ENCODE data around the gene ZNF692.
"Not testable (repeated sequence)": the region's sequence is repeated elsewhere in the genome, so short reads cannot be mapped to it uniquely, and the experiment has no call there.

ZNF692 gene

DNA sequence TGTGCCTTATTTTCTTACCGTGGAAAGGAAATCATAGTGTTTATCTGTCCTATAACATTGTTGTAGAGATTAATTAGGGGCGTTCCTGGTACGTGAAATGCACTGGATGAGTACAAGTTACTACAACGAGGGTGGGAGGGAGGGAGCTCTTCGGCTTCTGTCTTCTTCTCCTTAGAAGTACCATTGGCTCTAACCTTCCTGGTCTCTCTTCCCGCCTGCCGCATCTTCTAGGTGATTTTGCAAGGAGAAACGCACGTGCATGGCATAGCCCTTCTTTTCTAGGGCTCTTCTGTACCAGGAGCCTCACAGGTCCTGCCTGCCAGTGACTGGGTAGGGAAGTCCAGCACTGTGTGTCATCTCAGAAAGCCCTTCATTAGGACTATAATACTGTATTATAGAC, 50.0 kb downstream of the ZNF692 start:
- FAIRE-seq = no peak

DNA sequence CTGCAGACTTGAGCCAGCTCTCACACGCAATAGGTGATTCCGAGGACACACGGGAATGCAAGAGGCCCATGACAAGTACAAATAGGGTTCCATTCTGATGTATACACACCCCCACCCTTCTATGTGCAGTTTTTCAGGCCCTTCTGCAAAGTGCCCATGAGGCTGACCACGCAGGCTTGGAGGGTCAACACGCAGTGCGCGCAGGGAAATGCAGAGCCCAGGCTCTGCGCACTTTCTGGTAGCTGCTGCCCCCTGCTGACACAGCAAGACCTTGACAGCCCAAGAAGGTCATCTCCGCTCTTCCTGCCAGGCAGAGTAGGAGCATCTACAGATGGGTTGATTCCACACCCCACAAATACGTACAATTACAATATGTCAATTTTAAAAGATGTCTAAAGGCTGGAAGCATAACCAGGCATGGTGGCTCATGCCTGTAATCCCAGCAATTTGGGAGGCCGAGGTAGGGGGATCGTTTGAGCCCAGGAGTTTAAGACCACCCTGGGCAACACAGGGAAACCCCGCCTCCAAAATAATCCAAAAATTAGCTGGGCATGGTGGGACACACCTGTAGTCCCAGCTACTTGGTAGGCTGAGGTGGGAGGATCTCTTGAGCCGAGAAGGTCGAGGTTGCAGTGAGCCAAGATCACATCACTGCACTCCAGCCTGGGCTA, 51.7 kb downstream of the ZNF692 start:
- no peak for FAIRE-seq
- DNase-seq (ENCODE audit: insufficient read length, low spot score) = no peak
- no peak for TF ChIP-seq POLR2A (IDR thresholded peaks at IDR 0.05; ENCODE audit: low read depth, low read length)

More for the DNA sequence above, 50.0 kb downstream of the ZNF692 start:
- TF ChIP-seq POLR2A (IDR thresholded peaks at IDR 0.05; ENCODE audit: low read depth, low read length) = no peak
- DNase-seq (ENCODE audit: insufficient read length, low spot score) = no peak

GRCh38 chr1:248805876-248806275, 53.0 kb downstream of the ZNF692 start:
- FAIRE-seq (no peak), DNase-seq (ENCODE audit: insufficient read length, low spot score) (no peak)
- TF ChIP-seq POLR2A (IDR thresholded peaks at IDR 0.05; ENCODE audit: low read depth, low read length) = no peak

- no peak for TF ChIP-seq POLR2A (IDR thresholded peaks at IDR 0.05; ENCODE audit: low read depth, low read length)
- FAIRE-seq = no peak
- DNase-seq (ENCODE audit: insufficient read length, low spot score) = no peak
Observed at GRCh38 chr1:248804771-248805681, 53.9 kb downstream of the ZNF692 start.

DNA sequence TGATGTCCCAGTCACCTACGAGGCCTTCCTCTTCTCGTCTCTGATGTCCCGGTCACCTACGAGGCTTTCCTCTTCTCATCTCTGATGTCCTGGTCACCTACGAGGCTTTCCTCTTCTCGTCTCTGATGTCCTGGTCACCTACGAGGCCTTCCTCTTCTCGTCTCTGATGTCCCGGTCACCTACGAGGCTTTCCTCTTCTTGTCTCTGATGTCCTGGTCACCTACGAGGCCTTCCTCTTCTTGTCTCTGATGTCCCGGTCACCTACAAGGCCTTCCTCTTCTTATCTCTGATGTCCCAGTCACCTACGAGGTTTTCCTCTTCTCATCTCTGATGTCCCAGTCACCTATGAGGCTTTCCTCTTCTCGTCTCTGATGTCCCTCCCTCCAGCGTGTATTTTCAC, 55.4 kb downstream of the ZNF692 start:
- not testable (repeated sequence) for FAIRE-seq; DNase-seq (ENCODE audit: insufficient read length, low spot score)

DNA sequence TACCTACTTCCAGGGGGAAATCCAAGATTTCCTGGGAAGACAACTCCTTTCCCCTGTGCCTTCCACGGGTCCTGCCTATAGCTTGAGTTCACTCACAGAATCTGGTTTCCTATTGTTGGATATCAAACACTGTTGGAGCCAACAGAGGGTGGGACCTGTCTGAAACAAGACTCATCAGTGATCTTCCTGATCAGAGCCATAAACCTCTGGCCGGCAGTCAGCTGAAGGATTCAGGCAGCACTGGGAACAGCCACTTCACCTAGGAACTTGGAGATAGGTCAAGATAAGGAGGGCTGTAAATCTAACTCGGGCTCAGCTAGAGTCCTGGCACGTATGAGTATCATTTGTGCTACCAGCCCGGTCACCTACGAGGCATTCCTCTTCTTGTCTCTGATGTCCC, 56.4 kb downstream of the ZNF692 start:
- DNase-seq (ENCODE audit: insufficient read length, low spot score) = no peak
- FAIRE-seq = no peak
- no peak for TF ChIP-seq POLR2A (IDR thresholded peaks at IDR 0.05; ENCODE audit: low read depth, low read length)

GRCh38 chr1:248800459-248800858, 58.4 kb downstream of the ZNF692 start:
- no peak for DNase-seq (ENCODE audit: insufficient read length, low spot score)
- no peak for FAIRE-seq
- TF ChIP-seq POLR2A (IDR thresholded peaks at IDR 0.05; ENCODE audit: low read depth, low read length) = no peak
